Osteoblast (primary cell): ENCODE data around the gene FAF2. TPM values are rescaled to one million over a fixed set of nuclear protein-coding genes. Genes with fewer than 3 reads are reported as not detected.
"Not testable (repeated sequence)": the region's sequence is repeated elsewhere in the genome, so short reads cannot be mapped to it uniquely, and the experiment has no call there.

ENCODE experiments used
- DNase-seq: peaks from one replicate; pipeline ENCODE4 v3.0.0; 2011; ENCODE audit warnings: low spot score, mixed read lengths; ENCODE audit not compliant: insufficient read length; ENCODE audit errors: missing footprints
- H2AFZ ChIP-seq: 2 replicates; pipeline ENCODE4 v1.6.0; 2011; ENCODE audit warnings: mild to moderate bottlenecking, low read length
- H3K27ac ChIP-seq: 2 replicates; pipeline ENCODE4 v1.5.1; 2011; ENCODE audit warnings: mild to moderate bottlenecking, low read depth, low read length, moderate library complexity
- H3K27me3 ChIP-seq: 2 replicates; pipeline ENCODE4 v1.6.0; 2012; ENCODE audit warnings: mild to moderate bottlenecking, control low read depth, inconsistent platforms, low read length, moderate library complexity; ENCODE audit not compliant: insufficient read depth
- H3K36me3 ChIP-seq: 2 replicates; pipeline ENCODE4 v1.5.1; 2011; ENCODE audit warnings: mild to moderate bottlenecking, low read length, control low read depth, moderate library complexity; ENCODE audit not compliant: insufficient read depth
- H3K4me1 ChIP-seq: 2 replicates; pipeline ENCODE4 v1.5.1; 2011; ENCODE audit warnings: mild to moderate bottlenecking, low read length, control low read depth, moderate library complexity; ENCODE audit not compliant: insufficient read depth
- H3K4me2 ChIP-seq: 2 replicates; pipeline ENCODE4 v1.6.0; 2011; ENCODE audit warnings: mild to moderate bottlenecking, low read length; ENCODE audit not compliant: insufficient read depth
- H3K4me3 ChIP-seq: fragments of 200-600 bp; sonication (generic); 3 replicates; pipeline ENCODE4 v1.5.1; 2012; ENCODE audit warnings: mild to moderate bottlenecking, low read length, inconsistent platforms; ENCODE audit not compliant: insufficient read depth
- H3K79me2 ChIP-seq: 2 replicates; pipeline ENCODE4 v1.6.0; 2012; ENCODE audit warnings: mild to moderate bottlenecking, low read length, control low read depth, inconsistent platforms; ENCODE audit not compliant: insufficient read depth
- H3K9me3 ChIP-seq: 2 replicates; pipeline ENCODE4 v1.5.1; 2011; ENCODE audit warnings: low read depth, low read length, control low read depth
- H4K20me1 ChIP-seq: 2 replicates; pipeline ENCODE4 v1.6.0; 2012; ENCODE audit warnings: mild to moderate bottlenecking, low read length, control low read depth; ENCODE audit not compliant: insufficient read depth
- CTCF ChIP-seq: IDR thresholded peaks from 2 replicates; pipeline ENCODE4 v1.5.1; 2011; ENCODE audit warnings: mild to moderate bottlenecking, low read depth, low read length, moderate library complexity; ENCODE audit errors: extremely low read depth
- total RNA-seq: library from RNA; depleted of rRNA; stranded (reverse); fragments of >200 nt; gene quantifications from 2 replicates; pipeline ENCODE4 v1.2.3, GENCODE V29; 2012

The FAF2 gene
- total RNA-seq, 1 donor = 40.2 TPM

GRCh38 chr5:176436656-176437055 is 11.5 kb upstream of the FAF2 start:
- peaks cover 12% of the 10 kb centered on the region for H3K4me1 ChIP-seq
- H4K20me1 ChIP-seq = no peaks in the 10 kb centered on the region
- peak overlapping the region; percentile 82 for H3K4me2 ChIP-seq
- no peaks in the 10 kb centered on the region for H3K79me2 ChIP-seq
- no peak for TF ChIP-seq CTCF
- peak overlapping the region; percentile 72 for H2AFZ ChIP-seq
- no peaks in the 10 kb centered on the region for H3K27me3 ChIP-seq
- no peaks in the 10 kb centered on the region for H3K9me3 ChIP-seq
- H3K36me3 ChIP-seq = no peaks in the 10 kb centered on the region
- DNase-seq = peak; percentile 83
- H3K4me3 ChIP-seq = peak overlapping the region; percentile 65
- no peak overlapping the region for H3K27ac ChIP-seq

DNA sequence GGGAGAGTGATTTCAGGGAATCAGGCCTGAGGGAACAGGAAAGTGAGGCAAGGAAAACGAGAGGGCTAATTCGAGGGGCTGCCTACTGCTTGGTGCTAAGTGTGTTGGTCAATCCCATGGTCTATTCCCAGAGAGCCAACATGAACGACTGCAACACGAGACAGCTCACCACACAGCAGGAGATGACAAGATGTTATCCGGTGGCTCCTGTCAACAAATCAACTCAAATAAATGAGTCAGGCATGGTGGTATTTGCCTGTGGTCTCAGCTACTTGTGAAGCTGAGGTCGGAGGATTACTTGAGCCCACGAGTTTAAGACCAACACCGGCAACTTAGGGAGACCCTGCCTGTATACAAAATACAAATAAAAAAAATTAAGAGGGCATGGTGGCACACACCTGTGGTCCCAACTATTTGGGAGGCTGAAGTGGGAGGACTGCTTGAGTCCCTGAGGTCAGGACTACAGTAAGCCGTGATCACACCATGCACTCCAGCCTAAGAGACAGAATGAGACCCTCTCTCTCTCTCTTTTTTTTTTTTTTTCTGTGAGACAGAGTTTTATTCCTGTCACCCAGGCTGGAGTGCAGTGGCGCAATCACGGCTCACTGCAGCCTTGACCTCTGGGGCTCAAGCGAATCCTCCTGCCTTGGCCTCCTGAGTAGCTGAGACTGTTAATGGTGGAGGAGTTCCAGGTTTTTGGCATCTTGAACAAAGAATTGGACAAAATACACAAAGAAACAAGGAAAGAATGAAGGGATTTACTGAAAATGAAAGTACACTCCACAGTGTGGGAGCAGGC is 9.0 kb upstream of the FAF2 start:
- Histone ChIP-seq H3K27me3 (no peaks in the 10 kb centered on the region), H3K4me3 (no peak overlapping the region), H2AFZ (no peak overlapping the region), H3K9me3 (no peaks in the 10 kb centered on the region), H3K27ac (no peak overlapping the region), H3K4me1 (peaks cover 17% of the 10 kb centered on the region), H3K4me2 (no peak overlapping the region), H3K79me2 (no peaks in the 10 kb centered on the region), H3K36me3 (no peaks in the 10 kb centered on the region), H4K20me1 (no peaks in the 10 kb centered on the region)
- peak; percentile 62 for DNase-seq
- no peak for TF ChIP-seq CTCF

DNA sequence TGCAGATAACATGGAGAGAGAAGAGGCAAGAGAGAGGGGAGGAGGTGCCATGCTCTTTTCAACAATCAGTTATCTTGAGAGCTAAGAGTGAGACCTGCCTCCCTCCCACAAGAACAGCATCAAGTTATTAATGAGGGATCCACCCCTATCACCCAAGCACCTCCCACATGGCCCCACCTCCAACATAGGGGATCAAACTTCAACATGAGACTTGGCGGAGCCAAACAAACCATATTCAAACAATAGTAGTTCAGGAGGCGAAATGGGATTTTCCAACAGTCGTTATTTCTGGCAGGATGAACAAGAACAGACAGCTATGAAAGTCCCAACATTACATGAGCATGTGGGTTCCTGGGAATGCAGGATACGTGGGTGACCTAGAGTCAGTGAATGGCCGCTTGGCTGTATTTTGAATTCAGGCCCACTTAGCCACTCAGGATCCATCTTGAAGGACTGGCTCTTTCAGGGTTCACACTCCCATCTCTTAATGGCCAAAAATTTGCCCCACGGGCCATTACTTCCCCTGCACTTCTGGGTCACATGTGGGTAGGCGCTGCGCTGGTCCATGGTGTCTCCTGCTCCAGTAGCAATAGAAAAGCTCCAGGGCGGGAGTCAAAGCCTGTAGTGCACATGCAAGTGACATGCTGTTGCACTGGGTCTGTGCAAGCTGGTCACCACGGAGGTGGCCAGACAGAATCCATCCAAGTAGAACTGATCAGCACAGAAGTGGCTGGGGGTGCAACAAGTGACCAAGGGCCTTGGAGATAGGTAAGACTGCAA is 7.1 kb upstream of the FAF2 start:
- H3K4me1 ChIP-seq = peaks cover 17% of the 10 kb centered on the region
- H3K79me2 ChIP-seq = no peaks in the 10 kb centered on the region
- no peak overlapping the region for H2AFZ ChIP-seq
- H3K36me3 ChIP-seq = no peaks in the 10 kb centered on the region
- no peak overlapping the region for H3K27ac ChIP-seq
- no peak for DNase-seq
- no peaks in the 10 kb centered on the region for H4K20me1 ChIP-seq
- TF ChIP-seq CTCF = no peak
- H3K9me3 ChIP-seq = no peaks in the 10 kb centered on the region
- H3K27me3 ChIP-seq = no peaks in the 10 kb centered on the region
- H3K4me2 ChIP-seq = no peak overlapping the region
- H3K4me3 ChIP-seq = no peak overlapping the region

GRCh38 chr5:176441921-176442323 is 6.3 kb upstream of the FAF2 start:
- Histone ChIP-seq H2AFZ (peak overlapping the region; percentile 23), H3K79me2 (no peaks in the 10 kb centered on the region), H3K27ac (no peak overlapping the region), H3K4me3 (no peak overlapping the region), H3K9me3 (no peaks in the 10 kb centered on the region), H3K4me2 (no peak overlapping the region), H4K20me1 (no peaks in the 10 kb centered on the region), H3K4me1 (peaks cover 18% of the 10 kb centered on the region), H3K36me3 (no peaks in the 10 kb centered on the region), H3K27me3 (no peaks in the 10 kb centered on the region)
- no peak for TF ChIP-seq CTCF
- DNase-seq = peak; percentile 81

- H3K79me2 ChIP-seq, H4K20me1 ChIP-seq, H3K4me3 ChIP-seq, H3K27ac ChIP-seq, H2AFZ ChIP-seq, H3K9me3 ChIP-seq, DNase-seq, H3K27me3 ChIP-seq, H3K36me3 ChIP-seq, H3K4me2 ChIP-seq: not testable (repeated sequence)
- H3K4me1 ChIP-seq = peaks cover 19% of the 10 kb centered on the region
Observed at GRCh38 chr5:176442911-176443310, 5.3 kb upstream of the FAF2 start.
